Measurements from ENCODE around the gene AP1G2.

The AP1G2 gene

DNA sequence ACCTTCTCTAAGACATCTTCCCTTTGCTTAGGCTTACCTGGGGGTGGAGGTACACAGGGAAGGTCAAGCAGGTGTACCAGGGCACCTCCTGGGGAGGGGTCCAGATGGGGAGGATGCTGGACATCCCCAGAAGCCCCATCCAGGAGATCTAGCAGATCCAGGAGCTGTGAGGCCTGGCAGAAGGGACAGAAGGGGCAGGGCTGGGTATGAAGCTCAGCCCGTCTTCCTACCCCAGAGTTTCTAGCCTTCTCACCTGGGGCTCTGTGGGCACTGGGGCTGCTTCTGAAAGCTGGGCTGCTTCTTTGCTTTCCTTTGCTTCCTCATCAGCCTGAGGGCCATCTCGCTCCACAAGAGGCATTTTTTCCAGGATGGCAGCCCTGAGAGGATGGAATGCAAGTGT is 6.3 kb downstream of the AP1G2 start:
- no peaks in the 10 kb centered on the region for H3K9me3 ChIP-seq (ENCODE audit: control insufficient read depth, insufficient read depth, low read length)
- H3K36me3 ChIP-seq (ENCODE audit: insufficient read depth, low read length): peaks cover 4% of the 10 kb centered on the region
- no peak overlapping the region for H3K9ac ChIP-seq (ENCODE audit: low read depth, low read length)
- peaks cover 6% of the 10 kb centered on the region for H3K4me1 ChIP-seq (ENCODE audit: insufficient read depth, low read length)

DNA sequence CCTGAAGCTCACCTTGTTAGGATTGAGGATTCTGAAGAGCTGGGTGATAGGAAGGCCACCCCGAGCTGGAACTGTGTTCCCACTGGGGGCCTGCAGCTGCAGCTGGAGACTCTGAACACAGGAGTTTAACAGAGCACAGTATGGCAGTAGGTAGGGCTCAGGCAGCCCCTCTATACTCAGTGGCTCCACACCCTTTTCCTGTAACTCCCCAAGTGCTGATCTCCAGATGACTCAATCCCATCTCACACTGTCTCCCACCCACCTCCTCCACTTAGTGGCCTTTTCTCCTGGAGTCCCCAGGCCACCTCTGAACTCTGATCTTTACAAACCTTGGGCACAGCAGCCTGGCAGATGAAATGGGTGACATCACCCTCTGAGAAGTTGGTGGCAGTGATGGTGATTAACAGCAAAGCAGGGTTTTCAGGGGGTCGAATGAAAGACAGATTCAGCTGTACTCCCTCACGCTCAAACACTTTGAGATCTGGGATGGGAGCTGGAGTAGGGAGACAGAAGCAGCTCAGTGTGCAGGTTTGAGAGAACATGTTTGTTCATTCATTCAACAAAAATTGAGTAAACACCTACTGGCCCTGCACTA is 7.6 kb downstream of the AP1G2 start:
- H3K9me3 ChIP-seq (ENCODE audit: control insufficient read depth, insufficient read depth, low read length): no peaks in the 10 kb centered on the region
- no peak overlapping the region for H3K9ac ChIP-seq (ENCODE audit: low read depth, low read length)
- H3K4me1 ChIP-seq (ENCODE audit: insufficient read depth, low read length): peaks cover 6% of the 10 kb centered on the region; the same call in 1 of the 2 replicates
- peaks cover 4% of the 10 kb centered on the region for H3K36me3 ChIP-seq (ENCODE audit: insufficient read depth, low read length)

DNA sequence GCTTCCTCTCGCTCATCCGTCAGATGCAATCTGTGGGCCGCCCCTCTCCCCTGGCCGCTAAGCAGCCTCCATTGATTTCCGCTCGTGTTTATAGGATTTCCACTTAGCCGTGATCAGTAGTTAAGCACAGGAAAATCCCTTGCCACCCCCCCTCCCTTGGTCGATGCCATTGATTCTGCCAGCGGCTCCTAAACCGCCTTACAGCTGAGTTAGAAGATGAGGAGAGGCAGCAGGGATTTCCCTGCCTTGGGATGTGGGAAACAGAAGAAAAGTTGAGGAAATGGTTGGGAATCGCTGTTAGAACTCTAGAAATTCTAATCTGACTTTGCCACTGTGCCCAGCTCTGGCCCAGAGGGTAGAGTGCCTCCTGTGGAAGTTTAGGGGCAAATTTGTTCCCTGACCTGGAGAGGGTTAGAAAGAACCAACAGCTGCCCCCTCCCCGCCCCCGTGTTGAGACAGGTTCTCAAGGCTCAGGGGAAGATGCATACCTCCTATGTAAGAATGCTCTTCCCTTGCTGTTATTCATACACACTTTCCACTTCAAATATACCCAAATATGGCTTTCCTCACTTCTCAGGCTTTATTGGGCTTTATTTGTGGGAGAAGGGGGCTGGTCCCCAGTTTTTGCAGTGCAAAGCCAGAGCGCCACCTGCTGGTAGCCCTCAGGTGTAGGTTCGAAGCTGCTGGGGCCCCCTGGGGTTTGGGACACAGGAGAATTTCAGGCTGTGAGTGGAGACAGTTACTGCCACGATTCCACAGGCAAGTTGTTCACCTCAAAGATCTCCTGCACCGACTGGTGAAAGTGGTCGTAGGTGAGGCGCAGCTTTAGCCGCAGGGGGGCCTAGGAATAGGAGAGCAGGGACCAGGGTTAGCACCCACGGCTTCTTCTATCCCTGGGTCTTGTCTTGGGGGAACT is 8.3 kb downstream of the AP1G2 start:
- Histone ChIP-seq H3K4me1 (ENCODE audit: insufficient read depth, low read length) (peaks cover 6% of the 10 kb centered on the region; the same call in 1 of the 2 replicates), H3K9me3 (ENCODE audit: control insufficient read depth, insufficient read depth, low read length) (no peaks in the 10 kb centered on the region), H3K36me3 (ENCODE audit: insufficient read depth, low read length) (peaks cover 4% of the 10 kb centered on the region), H3K9ac (ENCODE audit: low read depth, low read length) (no peak overlapping the region)

DNA sequence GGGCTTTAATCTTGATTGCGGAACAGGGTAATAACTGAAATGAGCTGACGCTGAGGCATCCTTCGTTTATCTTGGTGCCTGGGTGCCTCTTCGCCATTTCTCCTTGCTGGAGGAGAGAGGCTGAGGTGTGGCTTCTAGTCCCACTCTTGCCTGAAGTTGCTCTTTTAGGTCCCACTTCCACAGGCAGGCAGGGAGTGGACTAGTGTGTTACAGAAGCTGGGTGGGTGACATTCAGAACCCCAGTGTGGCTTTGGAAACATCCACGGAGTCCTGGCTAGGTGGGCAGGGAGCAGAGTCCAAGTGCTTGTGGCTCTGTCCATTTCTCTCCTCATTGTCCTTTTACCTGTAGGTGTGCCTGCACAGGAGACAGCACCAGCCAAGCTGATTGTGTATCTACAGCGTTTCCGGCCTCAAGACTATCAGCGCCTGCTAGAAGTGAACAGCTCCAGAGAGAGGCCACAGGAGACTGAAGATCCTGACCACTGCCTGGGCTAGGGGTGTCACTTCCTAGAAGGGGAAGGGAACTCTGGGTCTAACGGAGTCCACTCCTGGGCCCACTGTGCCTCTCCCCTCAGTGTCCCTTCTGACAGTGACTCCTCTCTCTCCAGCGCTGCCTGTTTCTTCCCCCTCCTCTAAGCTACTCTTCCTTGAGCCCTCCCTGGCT is 9.1 kb downstream of the AP1G2 start:
- Histone ChIP-seq H3K36me3 (ENCODE audit: insufficient read depth, low read length) (peaks cover 4% of the 10 kb centered on the region), H3K9ac (ENCODE audit: low read depth, low read length) (no peak overlapping the region), H3K4me1 (ENCODE audit: insufficient read depth, low read length) (peaks cover 6% of the 10 kb centered on the region; the same call in 1 of the 2 replicates), H3K9me3 (ENCODE audit: control insufficient read depth, insufficient read depth, low read length) (no peaks in the 10 kb centered on the region)

DNA sequence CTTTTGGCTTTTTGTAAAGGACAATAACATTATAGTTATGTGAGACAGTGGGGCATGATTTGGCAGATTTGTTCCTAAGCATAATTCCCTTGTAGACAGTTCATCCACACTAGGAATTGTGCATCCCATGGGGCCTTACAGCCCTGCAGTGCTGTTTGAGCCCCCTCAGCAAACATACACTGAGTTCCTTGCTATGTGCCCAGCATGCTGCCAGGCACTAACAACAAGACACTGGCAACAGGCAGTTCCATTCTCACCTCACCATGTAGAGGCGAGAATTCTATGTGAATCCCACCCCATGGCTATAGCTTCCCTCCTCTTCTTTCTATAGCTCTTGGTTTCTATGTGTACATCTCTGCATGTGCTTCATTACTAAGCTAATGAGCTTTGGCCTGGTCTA is 9.6 kb downstream of the AP1G2 start:
- H3K36me3 ChIP-seq (ENCODE audit: insufficient read depth, low read length): peaks cover 4% of the 10 kb centered on the region
- no peak overlapping the region for H3K9ac ChIP-seq (ENCODE audit: low read depth, low read length)
- no peaks in the 10 kb centered on the region for H3K9me3 ChIP-seq (ENCODE audit: control insufficient read depth, insufficient read depth, low read length)
- H3K4me1 ChIP-seq (ENCODE audit: insufficient read depth, low read length): peaks cover 6% of the 10 kb centered on the region; the same call in 1 of the 2 replicates

DNA sequence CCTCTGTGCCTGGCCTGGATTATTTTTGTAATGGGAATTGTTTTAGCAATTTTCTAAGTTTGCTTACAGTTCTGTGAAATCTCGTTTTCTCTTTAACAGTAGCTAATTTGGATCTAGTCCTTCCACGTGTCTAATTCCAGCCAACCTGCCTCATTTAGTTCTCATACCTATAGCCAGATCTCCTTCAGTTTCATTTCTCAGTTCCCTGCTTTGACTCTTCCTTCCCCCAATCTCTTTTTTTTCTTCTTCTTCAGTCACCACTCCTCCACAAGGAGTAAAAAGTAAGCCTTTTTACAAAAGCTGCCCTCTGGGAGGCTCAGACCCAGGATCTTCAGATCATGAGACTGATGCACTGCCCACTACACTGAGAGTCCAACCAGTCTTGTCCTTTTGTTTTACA is 10.1 kb downstream of the AP1G2 start:
- Histone ChIP-seq H3K9ac (ENCODE audit: low read depth, low read length) (no peak overlapping the region), H3K36me3 (ENCODE audit: insufficient read depth, low read length) (peaks cover 4% of the 10 kb centered on the region), H3K4me1 (ENCODE audit: insufficient read depth, low read length) (peaks cover 6% of the 10 kb centered on the region; the same call in 1 of the 2 replicates), H3K9me3 (ENCODE audit: control insufficient read depth, insufficient read depth, low read length) (no peaks in the 10 kb centered on the region)

DNA sequence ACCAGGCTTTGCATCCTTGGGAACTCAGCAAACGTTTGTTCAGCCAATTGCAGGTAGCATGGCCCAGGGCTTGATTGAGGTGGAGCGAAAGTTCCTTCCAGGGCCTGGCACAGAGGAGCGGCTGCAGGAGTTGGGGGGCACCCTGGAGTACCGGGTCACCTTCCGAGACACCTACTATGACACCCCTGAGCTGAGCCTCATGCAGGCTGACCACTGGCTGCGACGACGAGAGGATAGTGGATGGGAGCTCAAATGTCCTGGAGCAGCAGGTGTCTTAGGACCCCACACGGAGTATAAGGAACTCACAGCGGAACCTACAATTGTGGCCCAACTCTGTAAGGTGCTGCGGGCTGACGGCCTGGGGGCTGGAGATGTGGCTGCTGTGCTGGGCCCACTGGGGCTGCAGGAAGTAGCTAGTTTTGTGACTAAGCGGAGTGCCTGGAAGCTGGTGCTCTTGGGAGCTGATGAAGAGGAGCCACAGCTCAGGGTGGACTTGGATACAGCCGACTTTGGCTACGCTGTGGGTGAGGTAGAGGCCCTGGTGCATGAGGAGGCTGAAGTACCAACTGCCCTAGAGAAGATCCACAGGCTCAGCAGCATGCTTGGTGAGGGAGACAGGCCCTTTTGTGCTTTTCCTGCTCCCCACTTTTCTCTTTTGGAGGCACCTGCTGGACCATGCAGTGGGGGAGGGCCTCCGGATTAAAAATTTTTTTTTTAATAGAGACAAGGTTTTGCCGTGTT is 10.7 kb downstream of the AP1G2 start:
- Histone ChIP-seq H3K36me3 (ENCODE audit: insufficient read depth, low read length) (peaks cover 4% of the 10 kb centered on the region; the same call in 1 of the 2 replicates), H3K9ac (ENCODE audit: low read depth, low read length) (peak overlapping the region; percentile 92), H3K9me3 (ENCODE audit: control insufficient read depth, insufficient read depth, low read length) (no peaks in the 10 kb centered on the region), H3K4me1 (ENCODE audit: insufficient read depth, low read length) (peaks cover 6% of the 10 kb centered on the region; the same call in 1 of the 2 replicates)

DNA sequence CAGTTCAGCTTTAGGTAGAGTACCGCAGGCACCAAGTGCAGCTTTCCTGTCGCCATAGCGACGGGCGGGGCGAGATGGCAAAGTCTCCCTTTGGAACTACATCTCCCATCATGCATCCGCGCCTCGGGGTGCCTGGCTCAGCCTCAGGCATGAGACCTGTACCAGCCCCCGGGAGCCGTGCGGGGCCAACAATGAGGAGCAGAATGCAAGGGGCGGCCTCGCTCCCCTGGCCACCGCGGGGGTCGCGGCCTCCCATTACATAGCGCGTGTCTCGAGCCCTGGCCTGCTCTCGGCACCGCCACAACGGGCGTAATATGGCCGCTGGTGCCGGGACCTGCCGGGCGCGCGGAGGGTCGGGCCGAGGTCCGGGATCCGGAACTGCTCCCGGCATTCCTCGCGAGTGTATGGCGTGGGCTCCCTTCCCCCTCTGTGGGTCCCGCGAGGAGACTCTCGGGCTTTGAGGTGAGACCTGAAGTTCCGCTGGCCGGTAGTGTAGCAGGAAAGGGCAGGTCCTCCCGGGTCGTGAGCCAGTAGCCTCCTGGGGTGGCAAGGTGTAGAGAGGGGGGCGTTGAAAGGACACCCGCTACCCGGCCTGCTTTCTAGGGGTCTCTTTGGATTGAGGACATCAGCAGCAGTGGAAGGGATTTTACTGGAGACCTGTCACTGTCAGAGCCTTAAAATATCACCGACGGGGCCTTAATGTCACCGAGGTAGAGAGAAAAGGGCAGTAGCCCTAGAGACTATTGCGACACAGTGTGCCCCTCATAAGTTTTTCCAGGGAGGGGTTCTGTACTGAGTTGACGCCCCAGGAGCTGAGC is 11.5 kb downstream of the AP1G2 start, which contains the start of gene THTPA:
Gene THTPA, plus strand, starts transcription at position 390 of the 818 bp plus-strand sequence. CDS start 487 bp downstream, outside the sequence.
- Histone ChIP-seq H3K9ac (ENCODE audit: low read depth, low read length) (peak within 1 kb of the TSS; percentile 92), H3K4me1 (ENCODE audit: insufficient read depth, low read length) (peaks cover 6% of the 10 kb centered on the region; the same call in 1 of the 2 replicates), H3K36me3 (ENCODE audit: insufficient read depth, low read length) (peaks cover 4% of the 10 kb centered on the region; the same call in 1 of the 2 replicates), H3K9me3 (ENCODE audit: control insufficient read depth, insufficient read depth, low read length) (no peaks in the 10 kb centered on the region)

DNA sequence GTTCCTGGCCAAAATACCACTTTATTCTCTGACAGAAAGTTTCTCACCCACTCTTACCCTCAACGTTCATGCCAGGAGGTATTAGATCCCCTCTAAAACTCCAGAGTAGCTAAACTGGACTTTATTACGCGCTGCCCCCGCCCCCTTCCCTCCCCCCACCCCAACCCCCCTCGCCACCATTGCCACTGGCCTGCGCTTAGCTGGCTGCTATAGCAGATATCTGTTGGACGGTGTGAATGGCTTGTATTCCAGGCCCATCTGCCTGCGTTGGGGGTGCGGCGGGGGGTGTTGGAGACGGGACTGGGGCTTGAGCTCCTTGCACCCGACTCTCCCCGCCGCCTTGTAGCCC is 12.1 kb downstream of the AP1G2 start:
- H3K36me3 ChIP-seq (ENCODE audit: insufficient read depth, low read length): peaks cover 4% of the 10 kb centered on the region; the same call in 1 of the 2 replicates
- H3K9ac ChIP-seq (ENCODE audit: low read depth, low read length): peak overlapping the region; percentile 92
- H3K4me1 ChIP-seq (ENCODE audit: insufficient read depth, low read length): peaks cover 6% of the 10 kb centered on the region; the same call in 1 of the 2 replicates
- no peaks in the 10 kb centered on the region for H3K9me3 ChIP-seq (ENCODE audit: control insufficient read depth, insufficient read depth, low read length)

DNA sequence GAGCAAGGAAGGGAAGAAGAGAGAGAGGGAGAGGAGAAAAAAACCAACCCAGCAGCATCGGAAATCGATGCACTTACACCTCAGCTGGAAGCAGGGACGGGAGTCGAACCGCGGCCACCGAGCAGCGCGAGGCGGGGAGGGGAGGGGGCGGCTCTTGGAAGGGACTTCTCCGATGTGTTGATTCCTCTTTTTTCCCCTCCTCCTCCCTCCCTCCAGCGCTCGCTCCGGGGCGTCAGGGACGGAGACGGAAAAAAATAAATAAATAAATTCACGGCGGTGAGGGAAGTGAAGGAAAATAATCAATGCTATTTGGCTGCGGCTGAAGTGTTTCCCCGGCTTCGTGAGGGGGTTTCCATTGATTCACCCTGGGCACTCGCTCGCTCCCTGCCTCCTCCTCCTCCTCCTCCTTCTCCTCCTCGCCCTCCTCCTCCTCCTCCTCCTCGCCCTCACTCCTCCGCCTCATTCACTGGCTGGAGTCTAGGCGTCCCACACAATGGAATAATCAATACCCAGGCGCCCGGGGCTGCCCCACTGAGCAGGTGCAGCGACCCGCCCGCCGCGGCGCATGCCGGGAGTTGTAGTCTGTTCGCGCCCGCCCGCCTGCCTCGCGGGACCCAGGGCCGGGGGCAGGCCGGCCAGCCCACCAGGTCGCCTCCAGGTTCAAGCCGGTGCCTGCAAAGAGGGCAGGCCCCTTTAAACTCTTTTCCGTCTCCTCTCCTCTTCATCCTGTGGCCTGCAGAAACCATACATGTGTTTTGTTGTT is 16.1 kb downstream of the AP1G2 start, which contains the start of gene ZFHX2:
Gene ZFHX2, minus strand, starts transcription at position 500 of the 763 bp plus-strand sequence. CDS start 16,440 bp downstream, outside the sequence.
- Histone ChIP-seq H3K4me1 (ENCODE audit: insufficient read depth, low read length) (peaks cover 34% of the 10 kb centered on the region), H3K9ac (ENCODE audit: low read depth, low read length) (peak within 1 kb of the TSS; percentile 86), H3K36me3 (ENCODE audit: insufficient read depth, low read length) (no peaks in the 10 kb centered on the region), H3K9me3 (ENCODE audit: control insufficient read depth, insufficient read depth, low read length) (no peaks in the 10 kb centered on the region)

DNA sequence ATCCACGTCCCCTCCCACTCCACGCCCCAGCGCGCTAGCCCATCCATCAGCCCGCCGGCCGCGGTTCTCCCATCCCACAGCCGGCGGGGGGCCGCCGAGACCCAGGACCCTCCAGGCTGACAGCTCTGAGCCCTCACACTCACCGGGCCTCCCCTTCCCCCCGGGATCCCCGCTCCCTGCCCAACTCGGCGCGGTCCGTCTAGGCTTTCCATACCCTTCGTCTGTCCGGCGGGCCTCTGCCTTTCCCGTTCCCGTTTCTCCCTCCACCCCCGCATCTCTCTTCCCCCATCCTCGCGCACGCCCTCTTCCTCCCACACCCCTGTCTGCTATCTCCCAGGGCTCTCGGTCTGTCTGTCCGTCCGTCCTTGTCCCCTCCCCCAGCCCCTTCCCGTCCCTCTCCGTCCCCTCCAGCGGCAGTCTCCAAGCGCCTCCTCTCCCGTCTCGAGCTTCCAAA is 16.8 kb downstream of the AP1G2 start:
- Histone ChIP-seq H3K36me3 (ENCODE audit: insufficient read depth, low read length) (no peaks in the 10 kb centered on the region), H3K4me1 (ENCODE audit: insufficient read depth, low read length) (peaks cover 39% of the 10 kb centered on the region), H3K9ac (ENCODE audit: low read depth, low read length) (peak overlapping the region; percentile 86), H3K9me3 (ENCODE audit: control insufficient read depth, insufficient read depth, low read length) (no peaks in the 10 kb centered on the region)

DNA sequence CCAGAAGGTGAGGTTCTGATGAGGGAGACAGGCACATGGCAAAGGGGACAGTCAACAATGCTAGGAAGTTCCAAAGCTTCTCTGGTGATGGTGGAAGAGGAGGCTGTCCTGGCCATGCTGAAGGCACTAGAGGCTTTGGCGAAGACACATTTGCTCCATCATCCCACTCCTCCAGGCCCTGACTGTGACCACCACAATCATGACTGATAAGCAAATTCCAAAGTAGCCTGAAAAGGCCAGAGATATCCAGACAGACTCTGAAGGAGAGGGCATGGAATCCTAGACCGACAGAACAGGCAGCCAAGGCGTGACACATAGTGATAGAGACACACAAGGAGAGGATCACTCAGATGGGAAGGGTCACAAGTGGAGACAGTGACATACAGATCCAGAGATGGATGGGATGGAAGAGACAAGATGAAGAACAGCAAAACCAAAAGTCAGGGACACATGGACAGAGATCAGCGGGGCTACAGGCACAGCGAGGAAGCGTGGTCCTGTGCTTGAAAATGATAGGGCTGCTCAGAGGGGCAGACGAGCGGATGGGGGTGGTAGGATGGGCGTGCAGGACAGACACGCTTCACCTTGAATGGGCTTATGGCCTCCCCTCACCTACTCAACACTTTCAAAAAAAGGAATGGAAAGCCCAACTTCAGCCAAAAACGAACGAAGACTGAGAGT is 17.3 kb downstream of the AP1G2 start:
- H3K36me3 ChIP-seq (ENCODE audit: insufficient read depth, low read length): no peaks in the 10 kb centered on the region
- peaks cover 45% of the 10 kb centered on the region for H3K4me1 ChIP-seq (ENCODE audit: insufficient read depth, low read length)
- peak overlapping the region; percentile 86 for H3K9ac ChIP-seq (ENCODE audit: low read depth, low read length)
- H3K9me3 ChIP-seq (ENCODE audit: control insufficient read depth, insufficient read depth, low read length): no peaks in the 10 kb centered on the region

All from ES-I3 (cell line).